Esophagus squamous epithelium (tissue), 5 donors: Measurements from ENCODE around the gene GJB5. TPM values are rescaled to one million over a fixed set of nuclear protein-coding genes. Genes with fewer than 3 reads are reported as not detected.

Source experiments
- DNase-seq: peaks from one replicate; lab custom pipeline; 2025; lab: John Stamatoyannopoulos, UW
- H3K27ac ChIP-seq, 4 donors: fragments of 200-600 bp; sonication (generic); one replicate each; pipeline ENCODE4 v1.5.1; 2016 to 2019; ENCODE audit warnings: mild to moderate bottlenecking in 1 of 4
- H3K27me3 ChIP-seq, 4 donors: fragments of 200-600 bp; sonication (generic); 1 replicate in 3 of 4; 2 replicates in 1 of 4; pipeline versions ENCODE4 v1.5.1 to v1.6.0; 2017 to 2021; ENCODE audit warnings: antibody characterized with exemption in 1 of 4
- H3K36me3 ChIP-seq, 3 donors: fragments of 200-600 bp; sonication (generic); one replicate each; pipeline ENCODE4 v1.5.1; 2016 to 2019
- H3K4me1 ChIP-seq, 3 donors: fragments of 200-600 bp; sonication (generic); one replicate each; pipeline ENCODE4 v1.5.1; 2017 to 2019
- H3K4me3 ChIP-seq, 4 donors: fragments of 200-600 bp; sonication (generic); 1 replicate in 3 of 4; 2 replicates in 1 of 4; pipeline ENCODE4 v1.5.1; 2016 to 2019; ENCODE audit warnings: mild to moderate bottlenecking in 2 of 4, moderate library complexity in 1 of 4
- H3K9me3 ChIP-seq, 3 donors: fragments of 200-600 bp; sonication (generic); one replicate each; pipeline ENCODE4 v1.5.1; 2016 to 2019
- POLR2A ChIP-seq, 4 donors: fragments of 450-650 bp; IDR thresholded peaks; one replicate each; pipeline ENCODE4 v1.6.1; 2017; ENCODE audit warnings: antibody characterized with exemption in 4 of 4, mild to moderate bottlenecking in 4 of 4, moderate library complexity in 3 of 4
- WGBS, 2 donors: methylation state at CpG; one replicate each; pipeline ENCODE4 v1.1.5; 2018; 5-methylcytosine and 5-hydroxymethylcytosine counted together
- intact Hi-C: fragments of 100-400 bp; cut with DNase I; formaldehyde crosslinking; loops from one replicate; pipeline ENCODE4 v1.15.0; 2022
- total RNA-seq, 4 donors: library from RNA; depleted of rRNA; stranded (reverse); fragments of >200 nt; gene quantifications; one replicate each; pipeline ENCODE4 v1.1.0, GENCODE V29; 2016
- TF ChIP-seq, protein P1 (sequence below), 6 experiments: fragments of 450-650 bp in 4 of 6; fragments of 200-600 bp in 2 of 6; sonication (generic) in 2 of 6; IDR thresholded peaks; one replicate each; pipeline ENCODE4 v1.5.1; 2016 to 2019; ENCODE audit warnings: antibody characterized with exemption in 6 of 6, mild to moderate bottlenecking in 4 of 6, moderate library complexity in 4 of 6
- donor health status: DM: yes; HTN: yes; CAD: no.

Gene GJB5
- total RNA-seq, 4 donors from 2014 or later = 91.7 to 123 (median 104) TPM

DNA sequence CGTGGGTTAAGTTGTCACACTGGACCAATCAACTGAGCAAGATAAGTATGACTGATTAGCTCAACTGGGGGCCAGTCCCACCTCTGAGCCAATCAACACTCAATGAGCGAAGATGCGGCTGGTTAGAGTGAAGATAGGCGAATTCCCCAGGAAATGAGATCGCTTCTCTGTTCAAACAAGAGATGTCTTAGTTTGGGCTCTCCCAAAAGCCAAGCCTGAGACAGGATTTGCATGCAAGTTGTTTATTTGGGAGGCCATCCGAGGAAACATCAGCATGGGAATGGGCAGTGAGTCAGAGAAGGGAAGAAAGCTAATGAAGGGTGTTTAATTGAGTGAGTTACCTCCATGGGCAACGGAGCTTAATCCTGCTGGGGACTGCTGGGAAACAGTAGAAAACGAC lies 4.9 kb upstream of the GJB5 start:
- Histone ChIP-seq H3K9me3 (peaks cover 0 to 5% (median 0%) of the 10 kb centered on the region in 3 donors), H3K27ac (no peak overlapping the region), H3K4me1 (peaks cover 0 to 15% (median 11%) of the 10 kb centered on the region in 3 donors), H3K27me3 (peaks cover 0 to 14% (median 0%) of the 10 kb centered on the region in 4 donors), H3K36me3 (no peaks in the 10 kb centered on the region), H3K4me3 (no peak overlapping the region)
- TF ChIP-seq, protein P1, sequence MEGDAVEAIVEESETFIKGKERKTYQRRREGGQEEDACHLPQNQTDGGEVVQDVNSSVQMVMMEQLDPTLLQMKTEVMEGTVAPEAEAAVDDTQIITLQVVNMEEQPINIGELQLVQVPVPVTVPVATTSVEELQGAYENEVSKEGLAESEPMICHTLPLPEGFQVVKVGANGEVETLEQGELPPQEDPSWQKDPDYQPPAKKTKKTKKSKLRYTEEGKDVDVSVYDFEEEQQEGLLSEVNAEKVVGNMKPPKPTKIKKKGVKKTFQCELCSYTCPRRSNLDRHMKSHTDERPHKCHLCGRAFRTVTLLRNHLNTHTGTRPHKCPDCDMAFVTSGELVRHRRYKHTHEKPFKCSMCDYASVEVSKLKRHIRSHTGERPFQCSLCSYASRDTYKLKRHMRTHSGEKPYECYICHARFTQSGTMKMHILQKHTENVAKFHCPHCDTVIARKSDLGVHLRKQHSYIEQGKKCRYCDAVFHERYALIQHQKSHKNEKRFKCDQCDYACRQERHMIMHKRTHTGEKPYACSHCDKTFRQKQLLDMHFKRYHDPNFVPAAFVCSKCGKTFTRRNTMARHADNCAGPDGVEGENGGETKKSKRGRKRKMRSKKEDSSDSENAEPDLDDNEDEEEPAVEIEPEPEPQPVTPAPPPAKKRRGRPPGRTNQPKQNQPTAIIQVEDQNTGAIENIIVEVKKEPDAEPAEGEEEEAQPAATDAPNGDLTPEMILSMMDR (IDR thresholded peaks at IDR 0.05) = no peak
- no peak for TF ChIP-seq POLR2A (IDR thresholded peaks at IDR 0.05)
- DNase-seq = no peak
- intact Hi-C loops = no loop called here
- WGBS, 2 donors = 58 to 61% methylated on average over 8 of the region's 8 CpGs

DNA sequence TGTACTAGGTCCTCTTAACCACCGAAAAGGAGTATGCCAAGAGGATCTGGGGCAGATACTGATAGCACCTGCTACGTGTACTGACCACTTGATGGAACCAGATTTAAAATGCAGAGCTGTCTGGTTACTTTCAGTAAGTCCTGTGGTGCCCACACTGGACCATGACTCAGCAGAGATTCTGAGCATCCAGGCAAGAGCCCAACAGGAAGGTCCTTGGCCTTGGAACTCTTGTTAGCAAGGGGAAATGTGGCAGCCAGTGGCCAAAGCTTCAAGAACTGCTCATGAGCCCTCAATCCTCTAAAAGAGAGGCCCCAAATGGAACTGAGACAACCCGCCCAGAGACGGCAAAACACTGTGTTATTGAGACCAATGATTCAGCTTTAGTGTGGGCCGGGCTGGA lies 4.2 kb upstream of the GJB5 start:
- Histone ChIP-seq H3K9me3 (peaks cover 0 to 5% (median 0%) of the 10 kb centered on the region in 3 donors), H3K4me3 (no peak overlapping the region), H3K36me3 (no peaks in the 10 kb centered on the region), H3K27me3 (peaks cover 0 to 17% (median 0%) of the 10 kb centered on the region in 4 donors), H3K27ac (no peak overlapping the region), H3K4me1 (peaks cover 0 to 15% (median 11%) of the 10 kb centered on the region in 3 donors)
- intact Hi-C loops = no loop called here
- TF ChIP-seq, protein P1 (IDR thresholded peaks at IDR 0.05) = no peak
- no peak for TF ChIP-seq POLR2A (IDR thresholded peaks at IDR 0.05)
- no peak for DNase-seq
- WGBS, 2 donors = 98 to 100% methylated on average over 1 to 5 of the region's 5 CpGs

DNA sequence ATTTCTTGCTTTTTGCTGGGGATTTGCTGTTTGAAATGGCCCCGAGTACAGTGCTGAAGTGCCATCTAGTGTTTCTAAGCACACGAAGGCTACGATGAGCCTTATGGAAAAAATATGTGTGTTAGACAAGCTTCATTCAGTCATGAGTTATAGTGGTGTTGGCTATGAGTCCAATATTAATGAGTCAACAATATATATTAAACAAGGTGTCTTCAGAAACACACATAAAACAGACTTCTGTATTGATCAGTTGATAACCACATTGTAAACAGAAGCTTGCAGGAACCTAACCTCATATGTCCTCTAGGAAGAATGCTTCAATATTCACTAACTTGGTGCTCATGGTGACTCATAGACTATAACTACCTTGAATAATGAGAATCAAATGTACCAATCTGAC lies 1.7 kb upstream of the GJB5 start:
- H3K9me3 ChIP-seq = peaks cover 0 to 5% (median 0%) of the 10 kb centered on the region in 3 donors
- H3K4me3 ChIP-seq = no peak overlapping the region
- peaks cover 0 to 13% (median 0%) of the 10 kb centered on the region in 3 donors for H3K36me3 ChIP-seq
- peaks cover 0 to 6% (median 0%) of the 10 kb centered on the region in 4 donors for H3K27me3 ChIP-seq
- TF ChIP-seq, protein P1 (IDR thresholded peaks at IDR 0.05) = no peak
- TF ChIP-seq POLR2A (IDR thresholded peaks at IDR 0.05) = no peak
- peaks cover 5 to 38% (median 14%) of the 10 kb centered on the region in 3 donors for H3K4me1 ChIP-seq
- WGBS, 2 donors = 79 to 87% methylated on average over 3 of the region's 3 CpGs
- no peak for DNase-seq
- H3K27ac ChIP-seq = peak overlapping the region in 3 of 4 donors; percentile 95
- intact Hi-C loops = no loop called here

DNA sequence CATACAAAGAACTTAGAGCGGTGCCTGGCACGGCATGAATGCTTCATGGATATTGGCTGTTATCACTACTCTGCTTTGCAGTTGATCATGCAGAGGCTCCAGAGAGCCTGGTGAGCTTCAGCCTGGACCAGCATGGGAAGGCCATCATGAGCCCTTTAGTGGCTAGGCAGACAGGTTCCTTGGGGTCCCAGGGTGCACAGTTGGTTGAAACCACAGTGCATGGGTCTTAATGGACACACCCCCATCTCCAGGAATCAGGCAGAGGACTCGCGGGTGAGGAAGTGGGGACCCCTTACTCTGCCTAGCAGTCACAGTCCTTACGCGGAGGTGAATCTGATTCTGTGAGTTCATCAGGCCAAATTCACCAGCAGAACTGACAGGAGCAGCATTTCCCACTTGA lies 1.1 kb downstream of the GJB5 start:
- H3K9me3 ChIP-seq = peaks cover 0 to 5% (median 0%) of the 10 kb centered on the region in 3 donors
- H3K4me1 ChIP-seq = peaks cover 10 to 59% (median 23%) of the 10 kb centered on the region in 3 donors
- TF ChIP-seq, protein P1 (IDR thresholded peaks at IDR 0.05) = no peak
- TF ChIP-seq POLR2A (IDR thresholded peaks at IDR 0.05) = no peak
- peaks cover 0 to 16% (median 0%) of the 10 kb centered on the region in 3 donors for H3K36me3 ChIP-seq
- intact Hi-C loops = no loop called here
- peaks cover 0 to 10% (median 0%) of the 10 kb centered on the region in 4 donors for H3K27me3 ChIP-seq
- DNase-seq = no peak
- WGBS, 2 donors = 32 to 61% methylated on average over 2 to 6 of the region's 6 CpGs
- H3K27ac ChIP-seq = peak overlapping the region; percentile 92 to 95 (median 95)
- H3K4me3 ChIP-seq = peak overlapping the region; percentile 42 to 60 (median 51)

DNA sequence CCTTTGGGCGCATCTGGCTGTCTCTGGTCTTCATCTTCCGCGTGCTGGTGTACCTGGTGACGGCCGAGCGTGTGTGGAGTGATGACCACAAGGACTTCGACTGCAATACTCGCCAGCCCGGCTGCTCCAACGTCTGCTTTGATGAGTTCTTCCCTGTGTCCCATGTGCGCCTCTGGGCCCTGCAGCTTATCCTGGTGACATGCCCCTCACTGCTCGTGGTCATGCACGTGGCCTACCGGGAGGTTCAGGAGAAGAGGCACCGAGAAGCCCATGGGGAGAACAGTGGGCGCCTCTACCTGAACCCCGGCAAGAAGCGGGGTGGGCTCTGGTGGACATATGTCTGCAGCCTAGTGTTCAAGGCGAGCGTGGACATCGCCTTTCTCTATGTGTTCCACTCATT lies 2.5 kb downstream of the GJB5 start:
- no peak for DNase-seq
- TF ChIP-seq, protein P1 (IDR thresholded peaks at IDR 0.05) = no peak
- TF ChIP-seq POLR2A (IDR thresholded peaks at IDR 0.05) = no peak
- intact Hi-C loops = no loop called here
- Histone ChIP-seq H3K36me3 (peaks cover 0 to 16% (median 0%) of the 10 kb centered on the region in 3 donors), H3K4me1 (peaks cover 10 to 61% (median 23%) of the 10 kb centered on the region in 3 donors), H3K4me3 (no peak overlapping the region), H3K9me3 (peaks cover 0 to 5% (median 0%) of the 10 kb centered on the region in 3 donors), H3K27ac (no peak overlapping the region), H3K27me3 (peaks cover 0 to 19% (median 0%) of the 10 kb centered on the region in 4 donors)
- 90 to 95% methylated on average over 14 to 21 of the region's 21 CpGs for WGBS, 2 donors
